GM12878 (cell line): ENCODE measurements around the gene ANKHD1. TPM values are rescaled to one million over a fixed set of nuclear protein-coding genes. Genes with fewer than 3 reads are reported as not detected.

Experiments
- BCLAF1 ChIP-seq: fragments of 450-650 bp; IDR thresholded peaks from 2 replicates; pipeline ENCODE4 v1.6.1; 2017; ENCODE audit warnings: antibody characterized with exemption, mild to moderate bottlenecking, moderate library complexity
- FOXK2 ChIP-seq: fragments of 450-650 bp; IDR thresholded peaks from 2 replicates; pipeline ENCODE4 v1.6.1; 2017; ENCODE audit warnings: mild to moderate bottlenecking, moderate library complexity
- REST ChIP-seq: IDR thresholded peaks from 2 replicates; pipeline ENCODE4 v1.6.1; 2012; ENCODE audit warnings: mild to moderate bottlenecking, low read depth, low read length
- ZSCAN29 ChIP-seq: fragments of 450-650 bp; IDR thresholded peaks from 2 replicates; pipeline ENCODE4 v1.6.1; 2017; ENCODE audit warnings: mild to moderate bottlenecking, moderate library complexity
- polyA plus RNA-seq, 11 experiments: library from polyadenylated mRNA; depleted of rRNA in 4 of 11; unstranded in 6 of 11; stranded (reverse) in 5 of 11; fragments of >200 nt; fragmentation: Nextera tagmentation in 4 of 11; fragmentation: Illumina TruSeq in 1 of 11; extraction: Ambion mirVana in 4 of 11; extraction: Trizol in 1 of 11; gene quantifications; 1 replicate in 1 of 11; 2 replicates in 10 of 11; pipeline versions ENCODE4 v1.2.1 to v1.2.3, GENCODE V29; 2011 to 2016; ENCODE audit warnings: inconsistent platforms in 2 of 11, missing spikeins in 2 of 11, low read depth in 1 of 11
- total RNA-seq, 4 experiments: library from RNA; depleted of rRNA in 3 of 4; stranded (reverse); fragments of >200 nt in 3 of 4; fragmentation: Illumina TruSeq in 1 of 4; extraction: Trizol in 1 of 4; gene quantifications; 2 replicates each; pipeline versions ENCODE4 v1.2.1 to v1.2.3, GENCODE V29; 2013 to 2021
- TF ChIP-seq, protein P1 (sequence below): fragments of 450-650 bp; IDR thresholded peaks from 2 replicates; pipeline ENCODE4 v1.6.1; 2016; ENCODE audit warnings: mild to moderate bottlenecking

Gene ANKHD1
- total and polyA plus RNA-seq, 10 of the 15 experiments (the other 5 are each of a cell fraction or from before 2014, with no cell fraction given): 31.6 to 96.8 (median 74.3) TPM

DNA sequence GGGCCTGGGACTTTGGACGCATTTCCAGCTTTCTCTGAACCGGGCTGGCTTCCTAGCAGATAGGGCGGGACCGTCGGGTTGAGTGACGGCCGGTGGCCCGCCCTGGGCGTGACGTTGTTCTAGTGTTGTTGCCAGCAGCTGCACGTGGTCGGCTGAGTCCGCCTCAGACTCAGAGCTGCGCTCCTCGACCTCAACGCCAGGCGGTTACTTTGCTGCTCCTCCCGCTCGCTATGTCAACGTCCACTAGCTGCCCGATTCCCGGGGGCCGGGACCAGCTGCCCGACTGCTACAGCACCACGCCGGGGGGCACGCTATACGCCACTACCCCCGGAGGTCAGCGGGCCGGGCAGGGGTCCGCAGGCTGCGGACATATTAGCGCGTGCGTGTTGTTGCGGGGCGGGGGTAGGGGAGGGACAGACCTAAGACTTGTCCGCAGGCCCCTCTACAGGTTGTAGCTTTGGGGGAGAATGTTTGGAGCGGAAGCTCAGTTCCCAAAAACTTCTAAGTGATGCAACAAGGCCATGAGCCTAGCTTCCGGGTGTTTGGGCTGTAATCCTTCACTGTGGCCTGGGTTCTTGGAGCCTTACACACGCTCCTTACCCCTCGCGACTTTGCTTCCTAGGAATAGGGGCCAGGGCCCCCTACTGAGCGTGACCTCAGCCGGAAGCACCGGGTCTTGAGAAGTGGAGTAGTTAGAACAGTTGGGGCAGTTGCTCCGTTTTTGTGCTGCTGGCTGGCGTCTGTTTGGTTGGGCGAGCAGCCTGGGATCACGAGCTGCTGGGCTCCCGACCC is 146.1 kb downstream of the ANKHD1 start, which contains the start of gene EIF4EBP3 (continued):
- TF ChIP-seq BCLAF1 (no peak), ZSCAN29 (no peak), FOXK2 (peak; percentile 86), REST (no peak)
- TF ChIP-seq, protein P1, sequence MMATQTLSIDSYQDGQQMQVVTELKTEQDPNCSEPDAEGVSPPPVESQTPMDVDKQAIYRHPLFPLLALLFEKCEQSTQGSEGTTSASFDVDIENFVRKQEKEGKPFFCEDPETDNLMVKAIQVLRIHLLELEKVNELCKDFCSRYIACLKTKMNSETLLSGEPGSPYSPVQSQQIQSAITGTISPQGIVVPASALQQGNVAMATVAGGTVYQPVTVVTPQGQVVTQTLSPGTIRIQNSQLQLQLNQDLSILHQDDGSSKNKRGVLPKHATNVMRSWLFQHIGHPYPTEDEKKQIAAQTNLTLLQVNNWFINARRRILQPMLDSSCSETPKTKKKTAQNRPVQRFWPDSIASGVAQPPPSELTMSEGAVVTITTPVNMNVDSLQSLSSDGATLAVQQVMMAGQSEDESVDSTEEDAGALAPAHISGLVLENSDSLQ: peak; percentile 99
